DND-41 (cell line): ENCODE data around the gene CDKN2AIP.

Experiments
- ATAC-seq: fragments of 200-7000 bp; cut with Tn5 transposase; 3 replicates; pipeline ENCODE4 v1.9.1; 2021; ENCODE audit warnings: low read depth; ENCODE audit not compliant: insufficient read depth
- DNase-seq: peaks from one replicate; pipeline ENCODE4 v3.0.0-alpha.2; 2020
- H2AFZ ChIP-seq: 2 replicates; pipeline ENCODE4 v1.6.0; 2012; ENCODE audit warnings: low read depth, low read length
- H3K27ac ChIP-seq: 2 replicates; pipeline ENCODE4 v1.5.1; 2012; ENCODE audit warnings: low read length, inconsistent platforms
- H3K27me3 ChIP-seq: fragments of 200-600 bp; sonication (generic); 2 replicates; pipeline ENCODE4 v1.6.0; 2012; ENCODE audit warnings: low read length, mild to moderate bottlenecking, inconsistent platforms; ENCODE audit not compliant: insufficient read depth, poor library complexity
- H3K36me3 ChIP-seq: 2 replicates; pipeline ENCODE4 v1.5.1; 2012; ENCODE audit warnings: low read length, inconsistent platforms; ENCODE audit not compliant: insufficient read depth
- H3K4me1 ChIP-seq: 2 replicates; pipeline ENCODE4 v1.5.1; 2012; ENCODE audit warnings: mild to moderate bottlenecking, low read length; ENCODE audit not compliant: insufficient read depth
- H3K4me2 ChIP-seq: 2 replicates; pipeline ENCODE4 v1.6.0; 2012; ENCODE audit warnings: mild to moderate bottlenecking, moderate library complexity, low read length, inconsistent platforms; ENCODE audit not compliant: insufficient read depth
- H3K4me3 ChIP-seq, 2 experiments: fragments of 200-600 bp in 1 of 2; shearing (Covaris generic) in 1 of 2; 2 replicates each; pipeline ENCODE4 v1.5.1; 2012 to 2016; ENCODE audit warnings: inconsistent platforms in 2 of 2, low read length in 2 of 2, mild to moderate bottlenecking in 2 of 2, low read depth in 1 of 2, moderate library complexity in 1 of 2
- H3K79me2 ChIP-seq: 2 replicates; pipeline ENCODE4 v1.6.0; 2012; ENCODE audit warnings: low read length, inconsistent platforms; ENCODE audit not compliant: insufficient read depth
- H3K9ac ChIP-seq: 2 replicates; pipeline ENCODE4 v1.6.0; 2012; ENCODE audit warnings: low read depth, mild to moderate bottlenecking, inconsistent platforms, low read length, moderate library complexity
- H3K9me3 ChIP-seq: 2 replicates; pipeline ENCODE4 v1.5.1; 2012; ENCODE audit warnings: low read length, moderate library complexity, mild to moderate bottlenecking, inconsistent platforms; ENCODE audit not compliant: insufficient read depth, severe bottlenecking
- H4K20me1 ChIP-seq: 2 replicates; pipeline ENCODE4 v1.6.0; 2012; ENCODE audit warnings: low read length; ENCODE audit not compliant: insufficient read depth
- CTCF ChIP-seq: IDR thresholded peaks from 2 replicates; pipeline ENCODE4 v1.5.1; 2012; ENCODE audit warnings: borderline replicate concordance, low read length, moderate library complexity, mild to moderate bottlenecking; ENCODE audit not compliant: poor library complexity, severe bottlenecking; ENCODE audit errors: extremely low read depth
- EZH2 ChIP-seq: IDR thresholded peaks from 3 replicates; pipeline ENCODE4 v1.6.1; 2012; ENCODE audit warnings: borderline replicate concordance, low read depth, mild to moderate bottlenecking, moderate library complexity, low read length, inconsistent platforms; ENCODE audit not compliant: severe bottlenecking

Gene CDKN2AIP

GRCh38 chr4:183437452-183437851 is 7.0 kb upstream of the CDKN2AIP start:
- no peak overlapping the region for H3K4me2 ChIP-seq
- ATAC-seq, result no peak

DNA sequence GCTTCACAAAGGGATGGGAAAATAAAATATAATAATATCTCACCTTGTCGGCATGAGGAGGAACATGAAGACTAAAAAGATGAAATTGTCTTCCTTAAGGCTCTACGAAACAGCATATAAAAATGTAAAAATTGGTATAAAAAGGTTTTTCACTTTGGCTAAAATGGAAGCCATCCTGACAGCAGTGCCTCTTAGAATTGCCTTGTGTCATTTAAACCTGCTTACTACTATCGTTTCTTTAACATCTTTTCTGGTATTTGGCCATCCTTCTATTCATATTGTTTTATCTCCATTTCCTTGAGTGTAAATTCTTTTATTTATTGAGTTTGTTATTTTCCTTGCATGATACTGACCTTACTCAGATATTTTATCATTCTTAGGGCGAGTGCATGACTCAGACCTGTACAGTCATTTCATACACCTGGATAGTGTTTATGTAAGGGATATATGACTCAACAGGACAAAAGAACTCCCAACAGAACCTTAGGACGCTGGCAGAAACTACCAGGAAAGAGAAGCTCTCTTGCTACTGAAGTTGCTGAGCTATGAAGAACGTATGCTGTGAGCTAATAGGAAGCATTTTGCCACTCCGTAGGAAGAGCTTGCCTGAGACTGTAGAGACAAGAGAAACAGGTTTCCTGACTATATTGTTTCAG is 5.8 kb upstream of the CDKN2AIP start:
- DNase-seq (no peak), ATAC-seq (no peak)
- Histone ChIP-seq H3K9me3 (no peaks in the 10 kb centered on the region), H3K27ac (no peak overlapping the region), H3K27me3 (no peaks in the 10 kb centered on the region), H3K4me1 (peaks cover 8% of the 10 kb centered on the region), H4K20me1 (no peaks in the 10 kb centered on the region), H3K4me2 (no peak overlapping the region), H3K79me2 (peaks cover 4% of the 10 kb centered on the region), H2AFZ (no peak overlapping the region), H3K4me3 (no peak overlapping the region), H3K9ac (no peak overlapping the region), H3K36me3 (no peaks in the 10 kb centered on the region)
- TF ChIP-seq CTCF, result no peak
- no peak for TF ChIP-seq EZH2

More at GRCh38 chr4:183437452-183437851, 7.0 kb upstream of the CDKN2AIP start:
- H3K27me3 ChIP-seq, result no peaks in the 10 kb centered on the region
- H2AFZ ChIP-seq, result no peak overlapping the region
- DNase-seq, result no peak
- H3K9me3 ChIP-seq, result no peaks in the 10 kb centered on the region
- H3K4me1 ChIP-seq, result no peaks in the 10 kb centered on the region
- H4K20me1 ChIP-seq, result no peaks in the 10 kb centered on the region
- TF ChIP-seq EZH2 (no peak), CTCF (no peak)
- no peak overlapping the region for H3K4me3 ChIP-seq
- no peak overlapping the region for H3K27ac ChIP-seq
- no peak overlapping the region for H3K9ac ChIP-seq
- H3K79me2 ChIP-seq, result no peaks in the 10 kb centered on the region
- no peaks in the 10 kb centered on the region for H3K36me3 ChIP-seq

GRCh38 chr4:183441276-183441675 is 3.2 kb upstream of the CDKN2AIP start:
- Histone ChIP-seq H3K4me1 (peaks cover 20% of the 10 kb centered on the region), H4K20me1 (peaks cover 10% of the 10 kb centered on the region), H3K9me3 (no peaks in the 10 kb centered on the region), H3K79me2 (peaks cover 28% of the 10 kb centered on the region), H3K27me3 (no peaks in the 10 kb centered on the region), H3K9ac (no peak overlapping the region), H3K27ac (no peak overlapping the region), H2AFZ (no peak overlapping the region), H3K4me3 (no peak overlapping the region), H3K36me3 (peaks cover 10% of the 10 kb centered on the region), H3K4me2 (no peak overlapping the region)
- TF ChIP-seq EZH2, result no peak
- DNase-seq (no peak), ATAC-seq (no peak)

GRCh38 chr4:183443655-183444213 is 702 bp upstream of the CDKN2AIP start:
- peak; percentile 55 for ATAC-seq

More at GRCh38 chr4:183443655-183444213, 702 bp upstream of the CDKN2AIP start:
- Histone ChIP-seq H3K27me3 (no peaks in the 10 kb centered on the region), H3K79me2 (peaks cover 51% of the 10 kb centered on the region), H3K27ac (peak overlapping the region; percentile 98), H3K4me3 (peak overlapping the region; percentile 67 to 98), H3K9ac (peak overlapping the region; percentile 97), H2AFZ (peak overlapping the region; percentile 94), H3K4me2 (peak overlapping the region; percentile 76), H3K4me1 (peaks cover 35% of the 10 kb centered on the region), H3K9me3 (no peaks in the 10 kb centered on the region), H4K20me1 (peaks cover 27% of the 10 kb centered on the region), H3K36me3 (peaks cover 34% of the 10 kb centered on the region)
- TF ChIP-seq EZH2 (no peak), CTCF (no peak)
- peak; percentile 67 for DNase-seq
